Activated CD4-positive, alpha-beta T cell treated with anti-CD3 and anti-CD28 coated beads, Interleukin-2, Interleukin-6, amounts not matched to agents 100 ng/mL and 50 ng/mL, durations not matched to agents 16 hours and 8 hours (primary cell): ENCODE measurements around the gene CD320.
"Not testable (repeated sequence)": the region's sequence is repeated elsewhere in the genome, so short reads cannot be mapped to it uniquely, and the experiment has no call there.

Experiments used
- DNase-seq: peaks from one replicate; pipeline ENCODE4 v3.0.0-alpha.2; 2020

The CD320 gene

DNA sequence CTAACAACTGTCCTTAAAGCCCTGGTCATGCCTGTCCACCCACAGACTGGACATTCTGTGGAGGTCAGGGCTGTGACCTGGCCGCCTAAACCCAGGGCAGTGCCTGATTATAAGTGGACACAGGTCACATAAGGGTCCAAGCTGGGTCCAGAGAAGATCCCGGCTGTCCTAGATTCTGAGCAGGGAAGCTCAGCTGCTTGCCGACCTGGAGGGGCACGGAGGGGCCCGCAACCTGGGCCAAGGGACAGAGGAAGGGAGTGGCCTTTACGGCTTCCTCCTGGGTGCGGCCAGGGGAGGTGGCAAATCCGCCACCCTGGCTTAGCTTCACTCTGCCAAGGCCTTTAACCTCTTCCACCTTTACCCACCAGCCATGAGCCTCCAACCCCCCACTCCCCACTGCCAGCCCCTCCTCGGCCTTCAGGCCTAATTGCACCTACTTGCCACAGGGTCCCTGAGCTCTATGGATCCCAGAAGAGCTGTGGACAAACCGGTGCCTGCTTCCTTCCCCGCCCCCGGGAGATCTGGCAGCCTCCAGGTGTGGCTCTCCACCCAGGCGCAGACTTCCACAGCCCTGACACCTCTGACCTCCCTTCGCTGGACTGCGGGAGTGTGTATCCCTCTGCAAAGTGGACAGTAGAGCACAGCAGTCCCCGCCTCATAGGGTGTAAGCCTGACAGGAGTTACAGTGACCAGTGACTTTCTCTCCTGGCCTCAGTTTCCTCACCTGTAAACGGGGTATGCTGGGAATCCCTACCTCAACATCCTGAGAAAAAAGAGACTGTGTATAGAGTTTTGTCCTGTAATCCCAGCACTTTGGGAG is 1.7 kb downstream of the CD320 start:
- peak; percentile 1 for DNase-seq

DNA sequence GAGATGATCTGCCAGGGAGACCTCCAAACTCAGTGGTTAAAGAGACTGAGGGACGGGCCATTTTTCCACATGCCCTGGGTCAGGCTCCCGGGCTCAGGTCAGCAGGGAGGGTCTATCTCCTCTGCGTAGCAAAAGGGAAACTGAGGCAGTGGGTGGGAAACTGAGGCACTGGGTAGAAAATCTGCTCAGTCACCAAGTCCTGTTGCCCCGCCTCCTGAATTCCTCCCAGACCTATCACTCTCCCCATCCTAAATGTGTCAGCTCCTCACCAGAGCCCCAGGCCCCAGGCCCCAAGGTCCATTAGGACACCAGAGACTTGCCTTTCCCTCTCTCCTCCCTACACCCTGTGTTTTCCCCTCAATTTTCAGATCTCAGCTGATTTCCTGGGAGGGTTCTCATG is 2.4 kb downstream of the CD320 start:
- peak; percentile 0 for DNase-seq

DNA sequence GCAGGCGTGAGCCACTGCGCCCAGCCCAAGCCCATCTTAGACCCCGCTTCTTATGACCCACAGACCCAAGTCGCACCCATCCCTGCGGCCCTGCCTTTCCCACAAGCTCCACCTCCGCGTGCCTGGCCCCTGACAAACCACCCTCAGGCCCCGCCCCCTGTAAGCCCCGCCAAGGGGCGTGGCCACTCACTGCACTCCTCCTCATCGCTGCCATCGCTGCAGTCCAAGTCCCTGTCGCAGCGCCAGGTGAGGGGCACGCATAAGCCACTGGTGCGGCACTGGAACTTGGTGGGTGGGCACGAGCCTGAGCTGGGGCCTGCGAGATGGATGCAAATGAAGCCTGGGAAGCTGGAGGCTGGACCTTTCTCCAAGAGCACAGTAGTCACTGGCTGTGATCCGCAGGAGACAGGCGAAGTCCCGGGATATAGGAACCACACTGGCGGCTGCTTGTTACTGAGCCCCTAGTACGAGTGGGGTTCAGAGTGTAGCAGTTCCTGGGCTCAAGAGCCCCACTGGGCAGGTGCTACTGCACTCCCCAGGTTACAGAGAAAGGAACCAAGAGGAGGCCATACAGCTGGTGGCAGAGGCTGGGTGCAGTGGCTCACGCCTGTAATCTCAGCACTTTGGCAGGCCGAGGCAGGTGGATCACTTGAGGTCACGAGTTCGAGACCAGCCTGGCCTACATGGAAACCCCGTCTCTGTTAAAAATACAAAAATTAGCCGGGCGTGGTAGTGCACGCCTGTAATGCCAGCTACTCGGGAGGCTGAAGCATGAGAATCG is 3.1 kb downstream of the CD320 start:
- peak; percentile 32 for DNase-seq

DNA sequence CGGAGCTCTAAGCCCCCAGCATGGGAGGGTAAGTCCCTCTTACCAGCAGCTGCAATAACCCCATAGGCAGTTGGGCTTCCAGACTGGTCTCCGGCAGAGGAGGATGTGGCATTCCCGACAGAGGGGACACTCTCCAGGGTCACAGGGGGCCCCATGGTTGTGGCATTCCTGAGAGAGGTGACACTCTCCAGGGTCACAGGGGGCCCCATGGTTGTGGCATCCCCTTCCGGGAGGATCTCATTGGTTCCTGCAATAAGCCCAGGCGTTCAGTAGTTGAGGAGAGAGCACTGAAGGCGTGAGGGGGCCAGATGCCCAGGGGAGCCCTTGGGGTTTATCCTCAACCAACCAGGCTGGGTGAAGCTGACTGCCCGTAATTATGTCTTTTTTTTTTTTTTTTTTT is 5.4 kb downstream of the CD320 start:
- no peak for DNase-seq

DNA sequence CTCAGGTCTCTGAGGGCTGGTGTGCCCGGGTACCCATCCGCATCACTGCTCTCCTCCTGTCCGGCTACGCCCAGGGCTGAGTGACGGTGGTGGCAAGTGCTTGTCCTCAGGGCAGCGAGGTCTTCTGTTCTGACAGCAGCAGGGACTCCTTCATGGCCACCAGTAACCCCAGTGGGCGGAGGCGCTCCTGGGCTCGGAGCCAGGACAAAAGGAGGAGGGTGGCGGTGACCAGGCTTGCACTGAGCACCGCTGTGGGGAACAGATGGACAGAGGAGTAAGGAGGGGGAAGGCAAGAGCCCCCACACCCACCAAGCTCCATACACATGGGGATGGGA is 5.8 kb downstream of the CD320 start:
- DNase-seq: no peak

DNA sequence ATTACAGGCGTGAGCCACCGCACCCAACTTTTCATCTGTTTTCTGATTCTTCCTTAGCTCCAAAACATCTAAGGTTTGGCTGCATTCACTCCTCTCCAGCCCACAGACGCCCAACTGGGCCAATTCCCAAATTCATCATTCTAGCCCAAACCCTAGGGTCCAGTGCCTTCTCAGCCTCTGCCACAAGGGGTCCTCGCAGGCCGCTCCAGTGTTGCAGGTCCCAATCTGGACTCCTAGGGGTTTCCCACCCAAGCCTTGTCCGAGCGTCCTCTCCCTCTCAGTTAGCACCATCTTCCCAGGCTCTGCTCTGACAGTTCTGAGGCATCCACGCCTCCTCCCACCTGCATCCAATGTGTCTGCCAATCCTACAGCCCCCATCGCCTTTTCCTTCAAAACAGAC is 16.8 kb downstream of the CD320 start:
- not testable (repeated sequence) for DNase-seq

DNA sequence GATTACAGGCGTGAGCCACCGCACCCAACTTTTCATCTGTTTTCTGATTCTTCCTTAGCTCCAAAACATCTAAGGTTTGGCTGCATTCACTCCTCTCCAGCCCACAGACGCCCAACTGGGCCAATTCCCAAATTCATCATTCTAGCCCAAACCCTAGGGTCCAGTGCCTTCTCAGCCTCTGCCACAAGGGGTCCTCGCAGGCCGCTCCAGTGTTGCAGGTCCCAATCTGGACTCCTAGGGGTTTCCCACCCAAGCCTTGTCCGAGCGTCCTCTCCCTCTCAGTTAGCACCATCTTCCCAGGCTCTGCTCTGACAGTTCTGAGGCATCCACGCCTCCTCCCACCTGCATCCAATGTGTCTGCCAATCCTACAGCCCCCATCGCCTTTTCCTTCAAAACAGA is 31.6 kb downstream of the CD320 start:
- not testable (repeated sequence) for DNase-seq

DNA sequence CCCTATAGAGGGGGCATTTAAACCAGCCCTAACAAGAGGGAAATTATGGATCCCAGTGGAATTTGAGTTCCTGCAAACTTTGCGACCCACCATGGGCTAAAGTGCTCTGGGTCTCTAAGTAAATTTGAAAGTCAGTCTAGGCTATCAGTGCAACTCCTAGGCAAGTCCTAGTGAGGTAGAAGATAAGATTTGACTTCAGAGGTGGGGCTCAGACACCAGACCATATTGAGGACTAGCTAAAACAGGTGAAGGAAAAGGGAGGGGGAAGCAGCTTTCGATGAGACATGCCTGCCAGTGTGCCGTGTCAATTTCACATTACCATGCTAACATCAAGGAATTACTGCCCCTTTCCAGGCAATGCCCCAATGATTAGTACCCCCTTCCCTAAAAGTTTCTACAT is 38.4 kb downstream of the CD320 start:
- no peak for DNase-seq

DNA sequence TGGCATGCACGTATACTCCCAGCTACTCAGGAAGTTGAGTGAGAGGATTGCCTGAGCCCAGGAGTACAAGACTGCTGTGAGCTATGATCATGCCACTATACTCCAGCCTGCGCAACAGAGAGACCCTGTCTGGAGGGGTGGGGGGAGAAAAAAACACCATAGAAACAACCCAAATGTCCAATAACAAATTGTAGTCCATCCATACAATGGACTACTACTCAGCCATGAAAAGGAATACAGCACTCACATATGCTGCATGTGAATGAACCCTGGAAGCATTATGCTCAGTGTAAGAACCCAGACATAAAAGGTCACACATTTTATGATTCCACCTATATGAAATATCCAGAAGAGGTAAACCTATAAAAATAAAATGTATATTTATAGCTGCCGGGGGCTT is 42.3 kb downstream of the CD320 start:
- DNase-seq: no peak

DNA sequence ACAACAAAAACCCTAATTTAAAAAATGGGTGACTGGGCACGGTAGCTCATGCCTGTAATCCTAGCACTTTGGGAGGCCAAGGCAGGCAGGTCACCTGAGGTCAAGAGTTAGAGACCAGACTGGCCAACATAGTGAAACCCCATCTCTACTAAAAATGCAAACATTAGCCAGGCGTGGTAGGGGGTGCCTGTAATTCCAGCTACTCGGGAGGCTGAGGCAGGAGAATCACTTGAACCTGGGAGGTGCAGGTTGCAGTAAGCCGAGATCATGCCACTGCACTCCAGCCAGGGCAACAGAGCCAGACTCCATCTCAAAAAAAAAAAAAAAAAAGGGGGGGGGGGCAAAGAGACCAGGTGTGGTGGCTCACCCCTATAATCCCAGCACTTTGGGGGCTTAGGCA is 43.9 kb downstream of the CD320 start:
- not testable (repeated sequence) for DNase-seq

DNA sequence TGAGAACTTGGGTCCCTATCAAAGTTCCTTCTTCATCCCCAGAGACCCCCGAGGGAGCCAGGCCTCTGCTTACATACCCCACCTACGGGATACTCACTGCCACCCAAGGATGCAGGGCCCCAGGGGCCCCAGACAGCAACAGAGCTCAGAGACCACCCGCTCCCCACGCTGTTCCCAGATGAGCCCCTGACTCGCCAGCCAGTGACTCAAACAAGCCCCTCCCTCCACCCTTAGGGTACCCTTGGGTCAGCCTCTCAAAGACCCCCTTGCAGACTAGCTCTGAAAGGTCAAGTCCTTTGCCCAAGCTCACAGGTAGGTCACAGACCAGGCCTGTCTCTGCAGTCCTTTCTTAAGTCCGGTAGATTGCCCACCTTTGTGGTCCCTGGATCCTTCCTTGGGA is 45.7 kb downstream of the CD320 start:
- no peak for DNase-seq

DNA sequence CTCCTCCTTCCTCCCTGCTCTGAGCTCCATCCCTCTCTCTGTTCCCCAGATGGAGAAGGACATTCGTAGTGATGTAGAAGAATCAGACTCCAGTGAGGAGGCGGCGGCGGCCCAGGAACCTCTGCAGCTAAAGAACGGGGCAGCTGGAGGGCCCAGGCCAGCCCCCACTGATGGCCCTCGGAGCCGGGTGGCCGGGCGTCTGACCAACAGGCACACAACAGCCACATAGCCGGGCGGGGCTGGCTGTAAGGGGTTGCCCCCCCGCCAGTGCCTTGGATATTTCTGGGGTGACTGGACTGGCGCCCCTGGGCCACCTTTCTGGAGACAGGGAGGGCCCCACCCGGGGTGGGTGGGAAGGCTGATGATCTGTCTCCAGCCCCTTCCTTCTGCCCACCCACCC is 46.3 kb downstream of the CD320 start:
- no peak for DNase-seq

DNA sequence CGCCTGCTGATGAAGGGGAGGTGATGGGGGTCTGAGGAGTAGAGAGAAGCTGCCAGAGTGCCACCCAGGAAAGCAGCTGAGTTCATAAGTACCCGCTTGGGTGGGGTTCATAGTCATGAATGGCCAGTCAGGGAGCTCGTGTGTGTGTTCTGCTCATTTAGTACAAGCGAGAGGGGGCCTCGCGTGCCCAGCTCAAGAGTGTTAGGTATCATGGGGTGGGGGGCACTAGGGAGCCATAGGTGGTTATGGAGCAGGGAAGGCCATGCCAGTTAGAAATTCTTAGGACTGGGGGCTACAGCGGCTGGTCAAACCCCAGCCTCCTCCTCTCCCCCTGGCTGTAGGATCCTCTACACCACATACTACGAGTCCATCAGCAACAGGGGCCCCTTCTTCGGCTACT is 46.8 kb downstream of the CD320 start:
- no peak for DNase-seq

DNA sequence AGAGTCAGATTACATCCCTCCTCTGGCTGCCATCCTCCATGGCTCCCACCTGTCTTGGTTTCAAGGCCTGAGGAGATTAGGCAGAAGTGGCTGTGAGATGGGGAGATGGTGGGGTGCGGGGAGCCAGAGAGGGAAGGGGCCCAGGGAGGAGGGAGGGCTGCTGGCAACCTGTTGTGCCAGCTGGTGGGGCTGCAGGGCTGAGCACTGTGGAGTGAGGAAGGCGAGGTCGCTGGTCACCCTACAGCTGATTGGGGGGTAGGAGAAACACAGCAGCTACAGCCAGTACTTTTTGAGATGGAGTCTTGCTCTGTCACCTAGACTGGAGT is 48.3 kb downstream of the CD320 start:
- no peak for DNase-seq

DNA sequence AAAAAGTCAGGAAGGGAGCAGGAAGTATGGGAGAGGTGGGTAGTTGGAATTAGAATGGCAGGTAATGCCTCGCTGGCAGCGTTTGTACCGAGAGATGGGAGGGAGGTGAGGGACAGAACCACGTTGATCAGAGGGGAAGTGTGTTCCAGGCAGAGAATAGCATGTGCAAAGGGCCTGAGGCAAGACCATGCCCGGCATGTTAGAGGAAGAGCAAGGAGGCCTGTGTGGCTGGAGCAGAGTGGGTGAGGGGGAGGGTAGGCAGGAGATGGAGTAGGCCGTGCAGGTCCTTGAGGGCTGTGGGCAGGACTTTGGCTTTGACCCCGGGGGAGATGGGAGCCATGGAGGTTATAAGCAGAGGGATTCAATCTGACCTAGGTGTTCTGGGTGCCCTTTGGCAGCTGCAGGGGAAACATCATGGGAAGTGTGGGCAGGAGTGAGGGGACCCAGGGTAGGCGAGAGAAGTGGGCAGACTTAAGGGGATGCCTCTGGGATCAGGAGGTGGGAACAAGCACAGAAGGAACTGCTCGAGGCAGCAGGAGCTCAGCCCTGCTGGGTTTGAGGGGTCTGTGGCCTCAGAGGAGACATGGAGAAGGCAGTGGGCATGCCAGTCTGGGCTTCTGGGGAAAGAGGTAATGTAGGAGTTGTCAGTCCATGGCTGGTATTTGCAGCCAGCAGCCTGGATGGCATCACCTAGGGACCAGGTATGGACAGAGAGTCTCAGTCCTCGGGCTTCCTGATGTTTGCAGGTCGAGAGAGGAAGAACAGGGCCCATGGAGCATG is 48.8 kb downstream of the CD320 start:
- DNase-seq: no peak

DNA sequence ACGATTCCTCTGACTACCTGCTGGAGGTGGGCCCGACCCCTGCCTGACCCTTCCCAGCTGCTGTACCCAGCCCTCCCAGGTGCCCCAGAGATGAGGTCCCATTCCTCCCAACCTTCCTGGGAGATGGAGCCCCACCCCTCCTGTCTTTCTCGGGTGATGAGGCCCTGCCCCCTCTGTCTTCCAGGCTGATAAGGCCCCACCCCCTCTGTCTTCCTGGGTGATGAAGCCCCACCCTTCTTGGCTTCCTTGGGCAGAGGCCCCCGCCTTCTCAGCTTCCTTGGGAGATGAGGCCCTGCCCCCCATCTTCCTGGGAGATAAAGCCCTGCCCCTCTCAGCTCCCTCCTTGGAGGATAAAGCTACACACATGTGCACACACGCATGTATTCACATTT is 51.1 kb downstream of the CD320 start:
- no peak for DNase-seq

DNA sequence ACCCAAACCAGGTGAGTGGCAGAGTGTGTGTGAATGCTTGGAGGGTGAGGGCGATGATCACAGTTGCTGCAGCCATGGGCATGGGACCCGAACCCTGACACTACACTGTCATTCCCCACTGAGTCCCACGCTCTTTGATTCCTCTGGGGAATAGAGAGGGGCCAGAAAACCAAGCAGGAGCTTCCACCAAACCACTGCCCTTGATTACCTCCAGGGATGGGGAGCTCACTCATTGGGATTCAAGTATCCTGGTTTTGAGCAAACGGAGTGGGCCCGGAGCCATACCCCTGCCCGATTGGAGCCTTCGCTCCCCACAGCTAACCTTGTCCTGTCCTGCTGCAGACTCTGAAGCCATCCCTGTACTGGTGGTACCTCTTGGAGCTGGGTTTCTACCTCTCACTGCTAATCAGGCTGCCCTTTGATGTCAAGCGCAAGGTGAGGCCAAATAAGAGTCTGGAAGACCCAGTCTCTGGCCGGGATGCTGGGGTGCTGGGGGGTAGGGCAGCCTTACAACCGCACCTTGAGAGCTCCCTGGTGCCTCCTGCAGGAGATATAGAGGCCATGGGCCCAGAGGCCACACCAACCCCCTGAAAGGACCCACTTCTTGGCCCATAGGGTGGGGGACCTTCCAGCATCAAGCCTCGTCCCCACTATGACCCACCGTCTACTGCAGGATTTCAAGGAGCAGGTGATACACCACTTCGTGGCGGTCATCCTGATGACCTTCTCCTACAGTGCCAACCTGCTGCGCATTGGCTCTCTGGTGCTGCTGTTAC is 51.7 kb downstream of the CD320 start:
- no peak for DNase-seq

DNA sequence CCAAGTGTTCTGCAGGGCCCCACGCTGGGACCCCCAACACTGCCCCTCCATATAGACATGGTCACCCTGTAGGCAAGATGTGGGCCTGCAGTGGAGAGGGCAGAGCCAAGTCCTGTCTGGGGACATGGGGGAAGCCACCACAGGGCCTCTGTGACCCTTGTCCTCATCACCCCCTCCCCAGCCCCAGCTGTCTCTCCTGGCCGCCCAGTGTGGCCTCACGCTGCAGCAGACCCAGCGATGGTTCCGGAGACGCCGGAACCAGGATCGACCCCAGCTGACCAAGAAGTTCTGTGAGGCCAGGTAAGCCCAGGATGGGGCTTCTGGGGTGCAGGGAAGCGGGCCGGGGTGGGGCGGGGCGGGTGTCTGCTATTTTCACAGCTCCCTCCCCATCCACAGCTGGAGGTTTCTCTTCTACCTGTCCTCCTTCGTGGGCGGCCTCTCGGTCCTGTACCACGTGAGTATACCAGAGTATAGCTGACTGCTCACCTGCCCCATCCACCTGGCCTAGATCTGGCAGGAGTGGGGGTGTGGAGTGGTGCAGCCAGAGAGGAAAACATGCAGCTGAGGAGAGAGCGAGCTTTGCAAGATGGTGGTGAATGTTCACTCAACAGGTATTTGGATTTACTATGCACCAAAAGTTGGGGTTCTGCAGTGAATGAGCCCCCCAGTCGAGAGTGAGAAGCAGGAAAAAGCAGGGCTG is 52.6 kb downstream of the CD320 start:
- no peak for DNase-seq

DNA sequence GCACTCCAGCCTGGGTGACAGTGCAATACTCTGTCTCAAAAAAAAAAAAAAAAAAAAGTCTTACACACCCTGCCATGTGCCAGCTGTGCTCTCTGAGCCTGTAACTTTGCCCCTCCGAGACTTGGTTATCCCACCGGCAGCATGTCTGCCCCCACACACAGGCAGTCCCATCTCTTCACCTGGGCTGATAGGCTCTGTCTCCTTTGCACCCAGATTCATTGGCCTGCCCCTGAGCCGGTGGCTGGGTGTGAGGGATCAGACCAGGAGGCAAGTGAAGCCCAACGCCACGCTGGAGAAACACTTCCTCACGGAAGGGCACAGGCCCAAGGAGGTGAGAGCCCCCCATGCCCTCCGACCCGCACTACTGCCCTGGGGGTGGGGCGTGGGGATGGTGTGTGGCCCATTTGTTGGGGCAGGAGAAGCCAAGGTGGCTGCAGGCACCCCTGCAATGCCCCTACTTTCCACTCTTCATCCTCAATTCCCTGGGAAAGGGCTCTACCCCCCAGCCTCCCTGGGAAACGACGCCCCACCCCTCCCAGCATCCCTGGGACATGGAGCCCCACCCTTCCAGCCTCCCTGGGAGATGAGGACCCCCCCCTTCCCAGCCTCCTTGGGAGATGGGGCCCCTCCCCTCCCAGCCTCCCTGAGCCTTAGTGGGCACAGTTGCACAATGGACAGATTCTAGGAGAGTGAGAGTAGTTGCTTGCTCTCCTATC is 53.7 kb downstream of the CD320 start:
- no peak for DNase-seq

DNA sequence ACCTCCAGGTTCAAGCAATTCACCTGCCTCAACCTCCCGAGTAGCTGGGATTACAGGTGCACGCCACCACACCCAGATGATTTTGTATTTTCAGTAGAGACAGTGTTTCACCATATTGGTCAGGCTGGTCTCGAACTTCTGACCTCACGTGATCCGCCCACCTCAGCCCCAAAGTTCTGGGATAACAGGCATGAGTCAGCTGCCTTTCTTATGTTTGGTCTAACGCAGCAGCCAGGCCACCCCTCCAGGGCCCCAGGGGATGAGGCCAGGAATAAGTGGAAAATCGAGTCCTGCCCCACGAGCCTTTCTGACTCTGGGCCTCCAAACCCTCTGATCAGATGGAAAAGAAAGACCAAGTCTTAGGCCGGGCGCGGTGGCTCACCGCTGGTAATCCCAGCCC is 54.5 kb downstream of the CD320 start:
- no peak for DNase-seq

DNA sequence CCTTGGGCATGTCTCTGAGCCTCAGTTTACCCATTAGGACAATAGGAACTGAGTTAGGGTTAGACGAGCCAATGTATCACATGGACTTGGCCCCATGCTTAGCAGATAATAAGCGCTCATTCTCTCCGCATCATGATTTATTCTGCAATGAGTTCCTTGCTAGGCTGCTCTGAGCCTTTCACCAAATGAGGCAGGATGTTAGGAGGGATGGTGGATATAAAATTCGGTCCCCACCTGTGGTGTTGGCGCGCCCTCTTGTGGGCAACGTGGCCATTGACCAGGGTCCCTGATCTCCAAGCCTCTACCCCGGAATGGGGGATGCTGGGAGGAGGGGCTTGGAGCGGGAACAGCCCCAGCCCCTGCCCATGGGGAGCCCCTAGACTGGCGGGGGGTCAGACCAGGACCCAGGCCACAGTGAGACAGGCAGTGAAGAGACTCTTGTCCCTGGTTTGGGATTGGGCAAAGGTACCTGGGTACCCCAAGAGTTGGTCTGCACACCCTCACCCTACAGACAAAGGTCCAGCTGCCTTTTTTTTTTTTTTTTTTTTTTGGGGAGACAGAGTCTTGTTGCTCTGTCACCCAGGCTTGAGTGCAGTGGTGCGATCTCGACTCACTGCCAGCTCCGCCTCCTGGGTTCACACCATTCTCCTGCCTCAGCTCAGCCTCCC is 55.1 kb downstream of the CD320 start:
- peak; percentile 89 for DNase-seq
